Retina (tissue), 1 donor: ENCODE data around the gene DUSP9.

Experiments used
- DNase-seq: peaks from one replicate; pipeline ENCODE4 v3.0.0-alpha.2; 2016

The DUSP9 gene

GRCh38 chrX:153649178-153649914 is 2.3 kb downstream of the DUSP9 start:
- DNase-seq: no peak

GRCh38 chrX:153649915-153650782 is 3.1 kb downstream of the DUSP9 start:
- no peak for DNase-seq

GRCh38 chrX:153650959-153651358 is 4.0 kb downstream of the DUSP9 start:
- DNase-seq: no peak

GRCh38 chrX:153651540-153652079 is 4.6 kb downstream of the DUSP9 start:
- no peak for DNase-seq

GRCh38 chrX:153653556-153653955 is 6.6 kb downstream of the DUSP9 start:
- DNase-seq: no peak

GRCh38 chrX:153657161-153657560 is 10.2 kb downstream of the DUSP9 start:
- DNase-seq: no peak

- no peak for DNase-seq
These were observed 12.3 kb downstream of the DUSP9 start for GRCh38 chrX:153659268-153659667.

GRCh38 chrX:153662266-153662665 is 15.3 kb downstream of the DUSP9 start:
- DNase-seq: no peak

- DNase-seq: no peak
These were observed 18.8 kb downstream of the DUSP9 start for GRCh38 chrX:153665726-153666306.

- no peak for DNase-seq
These were observed 20.4 kb downstream of the DUSP9 start for GRCh38 chrX:153667281-153667955.

- peak; percentile 83 for DNase-seq
These were observed 21.0 kb downstream of the DUSP9 start for GRCh38 chrX:153667956-153668396.

- DNase-seq: no peak
These were observed 21.6 kb downstream of the DUSP9 start for GRCh38 chrX:153668423-153669173.

GRCh38 chrX:153669174-153669890 is 22.3 kb downstream of the DUSP9 start:
- peak; percentile 59 for DNase-seq

GRCh38 chrX:153669901-153670731 is 23.1 kb downstream of the DUSP9 start:
- no peak for DNase-seq

GRCh38 chrX:153670748-153671588 is 24.0 kb downstream of the DUSP9 start:
- no peak for DNase-seq

GRCh38 chrX:153671589-153672530 is 24.9 kb downstream of the DUSP9 start:
- no peak for DNase-seq

GRCh38 chrX:153672531-153673427 is 25.8 kb downstream of the DUSP9 start:
- DNase-seq: no peak
